ENCODE data around the gene CNPY3. TPM values are rescaled to one million over a fixed set of nuclear protein-coding genes. Genes with fewer than 3 reads are reported as not detected.

CNPY3 gene
- total and polyA plus RNA-seq, 2 donors (not counting 1 experiment from before 2014, with no cell fraction given) = 30.3 to 30.4 TPM

- no peak overlapping the region for H3K4me2 ChIP-seq (ENCODE audit: extremely low read depth, insufficient read depth, low read length)
- no peak overlapping the region for H3K4me3 ChIP-seq (replicated peaks in 1 of 4; ENCODE audit: control extremely low read depth in 1 of 4, insufficient read depth in 1 of 4, low read depth in 3 of 4, low read length in 4 of 4)
- H2AFZ ChIP-seq (ENCODE audit: low read length) = no peak overlapping the region
- H3K36me3 ChIP-seq (ENCODE audit: control insufficient read depth, insufficient read depth, low read length) = no peaks in the 10 kb centered on the region
- H3K27me3 ChIP-seq (ENCODE audit: control insufficient read depth, insufficient read depth, low read length) = no peaks in the 10 kb centered on the region
- H3K9ac ChIP-seq (ENCODE audit: insufficient read depth, low read length) = no peak overlapping the region
- no peak overlapping the region for H3K27ac ChIP-seq (ENCODE audit: insufficient read depth, low read length)
- H4K20me1 ChIP-seq (ENCODE audit: control insufficient read depth, extremely low read depth, insufficient read depth, low read length) = no peaks in the 10 kb centered on the region
- TF ChIP-seq EZH2 (IDR thresholded peaks at IDR 0.05; ENCODE audit: low read length, missing control alignments) (no peak), CTCF (conservative IDR thresholded peaks at IDR 0.05 in 1 of 2, IDR thresholded peaks at IDR 0.05 in 1 of 2; ENCODE audit: low read depth in 1 of 2, low read length in 2 of 2) (no peak)
- no peak for DNase-seq (ENCODE audit: low read depth in 2 of 2)
- no peaks in the 10 kb centered on the region for H3K4me1 ChIP-seq (ENCODE audit: control insufficient read depth, extremely low read depth, insufficient read depth, low read length)
- H3K79me2 ChIP-seq (ENCODE audit: control insufficient read depth, insufficient read depth, low read length) = no peaks in the 10 kb centered on the region
- no peaks in the 10 kb centered on the region for H3K9me3 ChIP-seq (ENCODE audit: control insufficient read depth, insufficient read depth, low read depth, low read length)
Measured at GRCh38 chr6:42925248-42925857, 3.9 kb upstream of the CNPY3 start.

- H3K36me3 ChIP-seq (ENCODE audit: control insufficient read depth, insufficient read depth, low read length) = peaks cover 2% of the 10 kb centered on the region
- peak overlapping the region; percentile 84 for H3K4me2 ChIP-seq (ENCODE audit: extremely low read depth, insufficient read depth, low read length)
- H3K27me3 ChIP-seq (ENCODE audit: control insufficient read depth, insufficient read depth, low read length) = no peaks in the 10 kb centered on the region
- no peaks in the 10 kb centered on the region for H4K20me1 ChIP-seq (ENCODE audit: control insufficient read depth, extremely low read depth, insufficient read depth, low read length)
- peaks cover 21% of the 10 kb centered on the region for H3K79me2 ChIP-seq (ENCODE audit: control insufficient read depth, insufficient read depth, low read length)
- peak overlapping the region; percentile 75 for H2AFZ ChIP-seq (ENCODE audit: low read length)
- H3K9ac ChIP-seq (ENCODE audit: insufficient read depth, low read length) = peak overlapping the region; percentile 71
- H3K4me1 ChIP-seq (ENCODE audit: control insufficient read depth, extremely low read depth, insufficient read depth, low read length) = peaks cover 3% of the 10 kb centered on the region
- TF ChIP-seq EZH2 (IDR thresholded peaks at IDR 0.05; ENCODE audit: low read length, missing control alignments) (no peak), CTCF (conservative IDR thresholded peaks at IDR 0.05 in 1 of 2, IDR thresholded peaks at IDR 0.05 in 1 of 2; ENCODE audit: low read depth in 1 of 2, low read length in 2 of 2) (no peak)
- peak; percentile 78 to 79 for DNase-seq (ENCODE audit: low read depth in 2 of 2)
- peak overlapping the region; percentile 86 for H3K27ac ChIP-seq (ENCODE audit: insufficient read depth, low read length)
- peak overlapping the region; percentile 68 to 92 (median 82) for H3K4me3 ChIP-seq (replicated peaks in 1 of 4; ENCODE audit: control extremely low read depth in 1 of 4, insufficient read depth in 1 of 4, low read depth in 3 of 4, low read length in 4 of 4)
- H3K9me3 ChIP-seq (ENCODE audit: control insufficient read depth, insufficient read depth, low read depth, low read length) = no peaks in the 10 kb centered on the region
Measured at GRCh38 chr6:42929821-42930360, 611 bp downstream of the CNPY3 start.

GRCh38 chr6:42932412-42932811 is 3.1 kb downstream of the CNPY3 start:
- H3K27ac ChIP-seq (ENCODE audit: insufficient read depth, low read length) = no peak overlapping the region
- no peak overlapping the region for H2AFZ ChIP-seq (ENCODE audit: low read length)
- no peaks in the 10 kb centered on the region for H3K27me3 ChIP-seq (ENCODE audit: control insufficient read depth, insufficient read depth, low read length)
- H3K4me2 ChIP-seq (ENCODE audit: extremely low read depth, insufficient read depth, low read length) = no peak overlapping the region
- no peaks in the 10 kb centered on the region for H3K9me3 ChIP-seq (ENCODE audit: control insufficient read depth, insufficient read depth, low read depth, low read length)
- no peak overlapping the region for H3K4me3 ChIP-seq (replicated peaks in 1 of 4; ENCODE audit: control extremely low read depth in 1 of 4, insufficient read depth in 1 of 4, low read depth in 3 of 4, low read length in 4 of 4)
- TF ChIP-seq CTCF (conservative IDR thresholded peaks at IDR 0.05 in 1 of 2, IDR thresholded peaks at IDR 0.05 in 1 of 2; ENCODE audit: low read depth in 1 of 2, low read length in 2 of 2) = no peak
- TF ChIP-seq EZH2 (IDR thresholded peaks at IDR 0.05; ENCODE audit: low read length, missing control alignments) = no peak
- DNase-seq (ENCODE audit: low read depth in 2 of 2) = no peak
- peaks cover 3% of the 10 kb centered on the region for H3K4me1 ChIP-seq (ENCODE audit: control insufficient read depth, extremely low read depth, insufficient read depth, low read length)
- H3K36me3 ChIP-seq (ENCODE audit: control insufficient read depth, insufficient read depth, low read length) = peaks cover 11% of the 10 kb centered on the region
- H3K9ac ChIP-seq (ENCODE audit: insufficient read depth, low read length) = no peak overlapping the region
- H3K79me2 ChIP-seq (ENCODE audit: control insufficient read depth, insufficient read depth, low read length) = peaks cover 21% of the 10 kb centered on the region
- H4K20me1 ChIP-seq (ENCODE audit: control insufficient read depth, extremely low read depth, insufficient read depth, low read length) = no peaks in the 10 kb centered on the region

Measured in fibroblast of lung (primary cell).